GM21390 (cell line): Measurements from ENCODE around the gene ME3.

Source experiments
- ATAC-seq: cut with Tn5 transposase; IDR thresholded peaks from one replicate; pipeline ENCODE4 v1.9.1; 2021; ENCODE audit not compliant: unreplicated experiment

Gene ME3

GRCh38 chr11:86519064-86519911 is 153.1 kb downstream of the ME3 start:
- no peak for ATAC-seq

DNA sequence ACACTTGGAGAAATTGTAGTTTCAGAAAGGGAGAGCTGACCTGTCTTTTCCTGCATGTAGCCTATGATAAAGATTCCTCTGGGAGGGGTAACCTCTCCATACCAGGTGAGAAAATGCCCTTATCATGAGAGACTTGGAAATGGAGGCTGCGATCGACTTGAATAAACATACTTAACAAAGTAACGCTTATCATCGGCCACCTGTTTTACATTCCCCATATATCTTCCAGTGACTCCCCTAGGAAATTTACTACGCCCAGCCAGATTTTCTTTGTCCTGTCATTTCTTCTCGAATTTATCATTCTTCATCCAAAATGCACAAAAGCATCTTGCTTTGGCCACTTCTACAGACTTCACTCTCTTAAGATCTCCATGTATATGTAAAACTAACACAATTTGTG is 154.2 kb downstream of the ME3 start:
- ATAC-seq = no peak

- ATAC-seq = no peak
Measured at GRCh38 chr11:86517557-86517956, 154.9 kb downstream of the ME3 start.

- no peak for ATAC-seq
Measured at GRCh38 chr11:86515297-86516094, 156.9 kb downstream of the ME3 start.

DNA sequence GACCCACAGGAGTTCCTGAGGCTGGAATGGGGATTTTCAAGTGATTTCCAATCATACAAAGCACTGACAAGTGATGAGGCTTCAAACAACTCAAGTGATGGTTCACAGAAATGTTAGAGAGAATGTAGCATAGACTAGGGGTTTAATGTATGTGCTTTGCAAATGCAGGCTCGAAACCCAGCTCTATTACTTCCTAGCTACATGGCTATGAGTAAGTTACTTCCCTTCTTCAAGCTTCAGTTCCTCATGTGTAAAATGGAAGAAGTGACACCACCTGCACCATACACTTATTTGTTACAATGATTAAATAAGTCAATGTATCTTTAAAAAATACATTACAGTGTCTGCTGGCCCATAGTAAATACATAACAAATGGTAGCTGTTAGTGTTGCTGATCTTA is 158.0 kb downstream of the ME3 start:
- no peak for ATAC-seq

GRCh38 chr11:86513746-86514373 is 158.6 kb downstream of the ME3 start:
- ATAC-seq = no peak

DNA sequence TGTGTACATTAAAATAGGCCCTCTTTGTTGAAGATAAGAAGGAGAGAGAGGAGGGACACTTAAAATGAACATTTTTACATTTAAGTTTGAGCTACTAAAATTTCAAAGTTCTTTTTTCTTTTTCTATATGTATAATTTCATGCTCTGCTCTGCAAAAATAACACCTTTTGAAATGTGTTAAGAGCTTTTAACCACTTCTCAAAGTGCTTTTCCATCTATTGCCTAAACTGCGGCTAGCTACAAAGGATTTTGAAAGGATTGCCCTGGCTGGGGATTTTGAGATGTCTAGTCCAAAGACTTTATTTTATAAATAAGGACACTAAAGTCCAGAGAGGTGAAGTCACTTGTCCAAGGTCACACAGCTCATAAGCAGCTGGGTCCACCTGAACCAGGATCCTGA is 159.3 kb downstream of the ME3 start:
- ATAC-seq = no peak

- ATAC-seq = no peak
Measured at GRCh38 chr11:86511086-86511551, 161.3 kb downstream of the ME3 start.

DNA sequence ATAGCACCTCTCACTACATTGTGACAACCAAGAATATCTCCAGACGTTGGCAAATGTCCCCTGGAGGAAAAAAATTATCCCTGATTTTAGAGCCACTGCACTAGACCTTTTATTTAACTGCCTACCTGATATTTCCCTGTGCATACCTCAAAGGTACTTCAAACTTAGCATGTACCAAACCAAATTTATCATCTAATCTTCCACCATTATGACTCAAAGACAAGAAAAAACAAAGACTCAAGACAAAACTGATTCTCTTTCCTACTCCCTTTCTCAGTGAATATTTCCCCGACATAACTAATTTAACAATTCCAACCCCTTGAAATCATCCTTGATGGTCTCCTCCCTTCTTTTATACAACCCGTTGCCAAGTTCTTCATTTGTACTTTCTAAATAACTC is 161.7 kb downstream of the ME3 start:
- ATAC-seq = no peak

GRCh38 chr11:86510097-86510496 is 162.3 kb downstream of the ME3 start:
- no peak for ATAC-seq

DNA sequence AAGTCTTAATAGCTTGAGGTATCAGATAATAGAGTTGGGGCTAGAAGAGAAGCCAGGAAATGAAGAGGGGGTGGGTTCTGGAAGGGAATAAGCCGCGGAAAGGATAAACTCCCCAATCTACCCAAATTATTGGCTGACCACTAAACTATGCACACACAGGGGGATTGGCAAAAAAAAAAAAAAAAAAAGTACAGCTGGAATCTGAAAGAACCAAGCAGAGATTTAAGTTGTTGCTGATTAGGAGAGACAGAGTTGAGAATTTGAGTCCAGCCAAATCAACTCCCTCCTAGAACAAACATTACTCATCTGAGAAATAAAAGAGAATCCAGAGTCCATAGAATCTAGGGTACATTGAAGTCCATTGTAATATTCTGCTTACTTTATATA is 162.8 kb downstream of the ME3 start:
- ATAC-seq = no peak

DNA sequence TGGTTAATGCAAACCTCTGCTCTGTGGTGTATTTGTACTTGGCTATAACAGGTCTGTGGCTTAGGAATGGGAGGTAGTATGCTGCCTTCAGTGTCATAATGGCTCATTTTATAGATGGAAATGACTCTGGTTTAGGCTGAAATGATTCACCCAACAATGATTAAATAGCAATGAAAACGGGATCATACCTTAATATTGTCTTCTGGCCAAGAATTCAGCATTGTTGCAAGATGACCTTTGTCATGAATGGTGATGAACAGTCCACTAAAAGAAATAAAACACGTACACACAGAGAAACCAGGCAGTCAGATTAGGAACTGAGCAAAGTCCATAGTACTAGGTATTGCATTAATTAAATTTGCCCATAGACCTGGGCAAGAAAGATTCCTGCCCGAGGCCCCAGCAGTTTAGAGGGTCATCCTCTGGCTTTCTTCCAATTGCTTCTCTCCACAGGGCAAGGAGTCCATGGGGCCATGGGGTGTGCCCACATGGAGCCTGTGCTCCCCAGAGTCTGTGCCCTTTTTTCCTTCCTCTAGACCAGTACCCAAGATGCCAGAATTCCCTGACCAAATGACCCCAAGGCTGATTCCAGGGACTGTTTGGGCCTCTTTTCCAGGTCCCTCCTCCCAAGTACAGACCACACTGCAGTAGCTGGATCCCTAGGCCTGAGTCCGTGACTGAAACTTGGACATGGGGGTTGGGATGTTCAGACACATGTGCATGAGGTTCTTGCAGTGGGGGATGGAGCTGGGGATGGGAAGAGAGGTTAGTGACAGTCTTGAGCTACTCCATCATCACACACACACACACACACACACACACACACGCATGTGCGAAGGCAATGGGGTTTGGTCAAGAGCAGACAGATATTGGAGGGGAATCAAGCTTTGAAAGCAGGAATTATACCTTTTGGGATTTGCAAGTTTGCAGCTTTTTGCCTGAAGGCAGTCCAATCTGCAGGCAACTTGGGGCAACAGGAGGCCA is 163.5 kb downstream of the ME3 start:
- no peak for ATAC-seq

GRCh38 chr11:86507249-86507845 is 165.1 kb downstream of the ME3 start:
- no peak for ATAC-seq

GRCh38 chr11:86506235-86506634 is 166.2 kb downstream of the ME3 start:
- no peak for ATAC-seq

- ATAC-seq = no peak
Measured at GRCh38 chr11:86503131-86503530, 169.3 kb downstream of the ME3 start.

- no peak for ATAC-seq
Measured at GRCh38 chr11:86502137-86502642, 170.2 kb downstream of the ME3 start.

- no peak for ATAC-seq
Measured at GRCh38 chr11:86500500-86501140, 171.8 kb downstream of the ME3 start.

- ATAC-seq = no peak
Measured at GRCh38 chr11:86499723-86500129, 172.7 kb downstream of the ME3 start.

DNA sequence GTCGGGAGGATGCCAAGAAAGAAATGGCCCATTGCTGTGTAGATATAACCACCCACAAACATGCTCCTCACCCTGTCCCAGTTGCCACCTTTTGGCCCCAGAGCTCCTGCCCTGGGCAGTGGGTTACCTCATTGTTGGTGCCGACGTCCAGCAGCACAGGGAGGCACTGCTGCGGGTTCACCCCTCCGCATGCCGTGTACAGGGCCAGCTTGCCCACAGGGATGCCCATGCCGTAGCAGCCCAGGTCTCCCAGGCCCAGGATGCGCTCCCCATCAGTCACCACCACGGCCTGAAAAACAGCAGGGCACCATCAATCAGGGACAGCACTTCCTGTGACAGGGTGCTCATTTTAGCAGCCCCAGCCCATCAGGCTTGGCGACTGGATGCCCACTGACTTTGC is 174.6 kb downstream of the ME3 start:
- ATAC-seq = no peak
